B cell (primary cell): ENCODE data around the gene UFL1. TPM values are rescaled to one million over a fixed set of nuclear protein-coding genes. Genes with fewer than 3 reads are reported as not detected.
"Not testable (repeated sequence)": the region's sequence is repeated elsewhere in the genome, so short reads cannot be mapped to it uniquely, and the experiment has no call there.

Source experiments
- ATAC-seq: fragments of 200-7000 bp; cut with Tn5 transposase; one replicate; pipeline ENCODE4 v1.10.0; 2021; ENCODE audit warnings: low read depth, mild to moderate bottlenecking, moderate number of reproducible peaks, moderate library complexity
- CTCF ChIA-PET: fragments of 350-600 bp; sonication (Branson Sonifier 250); formaldehyde crosslinking; loops from one replicate; lab custom pipeline; 2021; ENCODE audit warnings: antibody characterized with exemption, inconsistent platforms; lab: Charles Lee
- POLR2A ChIA-PET: fragments of 350-600 bp; sonication (Branson Sonifier 250); formaldehyde crosslinking; loops from one replicate; lab custom pipeline; 2021; ENCODE audit warnings: antibody characterized with exemption; lab: Charles Lee
- DNase-seq: peaks from one replicate; pipeline ENCODE4 v3.0.0; 2013
- H2AFZ ChIP-seq: 2 replicates; pipeline ENCODE4 v1.6.1; 2012; ENCODE audit warnings: mild to moderate bottlenecking, low read depth, low read length; ENCODE audit not compliant: insufficient read depth, poor library complexity, severe bottlenecking
- H3K27ac ChIP-seq, 2 donors: 1 replicate in 1 of 2; 2 replicates in 1 of 2; pipeline ENCODE4 v1.5.1; 2012 to 2013; ENCODE audit warnings: low read length in 2 of 2, mild to moderate bottlenecking in 2 of 2, moderate library complexity in 1 of 2
- H3K27me3 ChIP-seq, 4 experiments: fragments of 200-600 bp in 1 of 4; sonication (generic) in 1 of 4; replicated peaks in 1 of 4; 1 replicate in 2 of 4; 2 replicates in 2 of 4; pipeline versions ENCODE4 v1.6.1 to v1.7.0; 2013 to 2016; ENCODE audit warnings: low read length in 3 of 4, mild to moderate bottlenecking in 2 of 4, mixed read lengths in 1 of 4, moderate library complexity in 1 of 4; ENCODE audit not compliant: insufficient read depth in 4 of 4, control insufficient read depth in 3 of 4; ENCODE audit errors: control extremely low read depth in 1 of 4
- H3K36me3 ChIP-seq, 2 experiments: replicated peaks in 1 of 2; 1 replicate in 1 of 2; 2 replicates in 1 of 2; pipeline versions ENCODE4 v1.6.1 to v1.7.1; 2013; ENCODE audit warnings: low read length in 1 of 2; ENCODE audit not compliant: insufficient read depth in 2 of 2, control insufficient read depth in 1 of 2; ENCODE audit errors: control extremely low read depth in 1 of 2, extremely low read depth in 1 of 2
- H3K4me1 ChIP-seq, 2 donors: fragments of 200-600 bp in 1 of 2; sonication (generic) in 1 of 2; 1 replicate in 1 of 2; 2 replicates in 1 of 2; pipeline versions ENCODE4 v1.5.1 to v1.6.1; 2013 to 2017; ENCODE audit warnings: low read length in 2 of 2; ENCODE audit not compliant: control insufficient read depth in 2 of 2, insufficient read depth in 2 of 2
- H3K4me2 ChIP-seq: replicated peaks from 2 replicates; pipeline ENCODE3; 2012; ENCODE audit warnings: mild to moderate bottlenecking, low read depth, low read length; ENCODE audit not compliant: poor library complexity, severe bottlenecking
- H3K4me3 ChIP-seq, 5 experiments: fragments of 200-600 bp in 1 of 5; sonication (generic) in 1 of 5; 1 replicate in 3 of 5; 2 replicates in 2 of 5; pipeline versions ENCODE4 v1.5.1 to v1.7.0; 2011 to 2016; ENCODE audit warnings: low read length in 4 of 5, mild to moderate bottlenecking in 4 of 5, low read depth in 2 of 5, control low read depth in 1 of 5, moderate library complexity in 1 of 5; ENCODE audit not compliant: insufficient read depth in 1 of 5; ENCODE audit errors: control extremely low read depth in 1 of 5, extremely low read depth in 1 of 5
- H3K79me2 ChIP-seq: fragments of 200-600 bp; sonication (generic); one replicate; pipeline ENCODE4 v1.6.0; 2016; ENCODE audit warnings: low read length; ENCODE audit not compliant: control insufficient read depth, insufficient read depth
- H3K9ac ChIP-seq: fragments of 200-600 bp; sonication (generic); 2 replicates; pipeline ENCODE4 v1.6.1; 2017; ENCODE audit warnings: mild to moderate bottlenecking, low read length, moderate library complexity
- H3K9me3 ChIP-seq, 3 donors: one replicate each; pipeline versions ENCODE4 v1.6.1 to v1.7.1; 2013; ENCODE audit warnings: low read length in 2 of 3; ENCODE audit not compliant: control insufficient read depth in 2 of 3, insufficient read depth in 1 of 3; ENCODE audit errors: control extremely low read depth in 1 of 3
- H4K20me1 ChIP-seq: 2 replicates; pipeline ENCODE4 v1.6.0; 2012; ENCODE audit warnings: mild to moderate bottlenecking, low read length; ENCODE audit not compliant: insufficient read depth, control insufficient read depth, poor library complexity, severe bottlenecking
- H3K27ac Mint-ChIP-seq: one replicate; pipeline ENCODE4 v1.8.0; 2021; ENCODE audit warnings: mixed read lengths
- H3K27me3 Mint-ChIP-seq: one replicate; pipeline ENCODE4 v1.8.0; 2021; ENCODE audit warnings: mixed read lengths
- H3K4me1 Mint-ChIP-seq: one replicate; pipeline ENCODE4 v1.8.0; 2021; ENCODE audit warnings: mixed read lengths
- H3K4me3 Mint-ChIP-seq: one replicate; pipeline ENCODE4 v1.8.0; 2021; ENCODE audit warnings: mixed read lengths
- H3K9me3 Mint-ChIP-seq: one replicate; pipeline ENCODE4 v1.8.0; 2022; ENCODE audit warnings: mixed read lengths; ENCODE audit not compliant: insufficient read depth
- CTCF ChIP-seq: fragments of 200-600 bp; IDR thresholded peaks from one replicate; pipeline ENCODE4 v1.8.0; 2022; ENCODE audit warnings: antibody characterized with exemption, mild to moderate bottlenecking
- EZH2 ChIP-seq: IDR thresholded peaks from 2 replicates; pipeline ENCODE4 v1.6.1; 2012; ENCODE audit warnings: borderline replicate concordance, low read depth, mild to moderate bottlenecking, moderate library complexity, low read length; ENCODE audit not compliant: insufficient read depth, poor library complexity, severe bottlenecking
- WGBS: methylation state at CpG from one replicate; pipeline ENCODE4 v1.1.5; 2013; ENCODE audit warnings: missing lambda C conversion rate; ENCODE audit not compliant: insufficient coverage; 5-methylcytosine and 5-hydroxymethylcytosine counted together
- intact Hi-C: fragments of 100-400 bp; cut with micrococcal nuclease; formaldehyde crosslinking; loops from one replicate; pipeline ENCODE4 v1.10.0; 2022
- polyA plus RNA-seq: library from polyadenylated mRNA; depleted of rRNA; stranded (reverse); fragments of >200 nt; gene quantifications from 2 replicates; pipeline ENCODE4 v1.2.3, GENCODE V29; 2012
- total RNA-seq, 2 donors: library from RNA; stranded (reverse); fragments of 120-200 nt in 1 of 2; gene quantifications; 1 replicate in 1 of 2; 2 replicates in 1 of 2; pipeline versions ENCODE4 v1.2.3 to v1.2.4, GENCODE V29; 2013 to 2022

UFL1 gene
- total and polyA plus RNA-seq, 2 donors (not counting 1 experiment from before 2014, with no cell fraction given), result 6.2 to 25.0 TPM

DNA sequence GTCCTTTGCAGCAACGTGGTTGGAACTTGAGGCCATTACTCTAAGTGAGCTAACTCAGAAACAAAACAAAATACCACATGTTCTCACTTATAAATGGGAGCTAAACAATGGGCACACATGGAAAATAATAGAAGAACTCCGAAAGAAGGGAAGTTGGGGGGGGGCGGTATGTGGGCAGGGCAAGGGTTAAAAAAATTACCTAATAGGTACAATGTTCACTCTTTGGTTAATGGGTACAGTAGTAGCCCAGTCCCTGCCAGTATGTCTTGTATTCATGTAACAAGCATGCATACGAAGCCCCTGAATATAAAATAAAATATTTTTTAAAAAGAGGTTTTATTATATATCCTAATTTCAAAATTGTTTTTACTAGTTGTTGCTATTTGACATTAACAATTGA is 26.0 kb downstream of the UFL1 start:
- intact Hi-C loops, result no loop called here
- no peak for ATAC-seq
- Mint-ChIP-seq H3K27me3 (no peaks in the 10 kb centered on the region), H3K9me3 (no peaks in the 10 kb centered on the region), H3K4me3 (no peak overlapping the region), H3K27ac (no peak overlapping the region), H3K4me1 (no peaks in the 10 kb centered on the region)
- Histone ChIP-seq H3K4me1 (no peaks in the 10 kb centered on the region), H3K4me2 (no peak overlapping the region), H3K27me3 (no peaks in the 10 kb centered on the region), H4K20me1 (no peaks in the 10 kb centered on the region), H3K9ac (no peak overlapping the region), H2AFZ (no peak overlapping the region), H3K36me3 (peaks cover 0 to 54% of the 10 kb centered on the region in 2 experiments), H3K4me3 (no peak overlapping the region), H3K9me3 (no peaks in the 10 kb centered on the region), H3K27ac (no peak overlapping the region), H3K79me2 (no peaks in the 10 kb centered on the region)
- no peak for TF ChIP-seq CTCF
- no peak for TF ChIP-seq EZH2
- no peak for DNase-seq
- ChIA-PET CTCF (no interaction called here), POLR2A (no interaction called here)
- 100% methylated on average over 2 of the region's 4 CpGs for WGBS

DNA sequence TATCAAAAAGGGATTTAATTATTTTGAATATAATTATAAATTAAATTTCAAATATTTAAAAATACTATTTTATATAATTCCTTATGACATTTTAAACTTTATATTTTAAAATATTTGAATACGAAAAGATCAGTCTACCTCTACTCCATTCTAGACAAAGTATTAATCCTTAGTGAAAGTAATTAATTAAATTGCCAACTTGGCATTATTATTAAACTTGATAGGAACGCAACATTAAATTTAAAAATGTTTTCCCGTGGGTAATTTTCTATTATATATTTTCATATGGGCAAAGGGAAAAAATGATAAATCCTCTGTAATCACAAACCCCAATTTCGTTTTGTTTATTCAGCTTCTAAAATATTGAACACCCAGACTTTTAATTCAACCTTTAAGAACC is 33.0 kb downstream of the UFL1 start:
- TF ChIP-seq CTCF (no peak), EZH2 (no peak)
- H3K4me2 ChIP-seq, result no peak overlapping the region
- H3K9me3 ChIP-seq, result peaks cover 0 to 2% (median 0%) of the 10 kb centered on the region in 3 donors
- H3K4me1 Mint-ChIP-seq, result no peaks in the 10 kb centered on the region
- H3K9me3 Mint-ChIP-seq, result no peaks in the 10 kb centered on the region
- no peak for ATAC-seq
- ChIA-PET CTCF (no interaction called here), POLR2A (no interaction called here)
- H2AFZ ChIP-seq, result no peak overlapping the region
- intact Hi-C loops, result no loop called here
- no CpG with 5 or more reads among the region's 4 CpGs for WGBS
- no peaks in the 10 kb centered on the region for H3K79me2 ChIP-seq
- no peak overlapping the region for H3K27ac Mint-ChIP-seq
- no peaks in the 10 kb centered on the region for H3K27me3 Mint-ChIP-seq
- no peaks in the 10 kb centered on the region for H4K20me1 ChIP-seq
- H3K4me1 ChIP-seq, result no peaks in the 10 kb centered on the region
- no peaks in the 10 kb centered on the region for H3K27me3 ChIP-seq
- H3K9ac ChIP-seq, result no peak overlapping the region
- H3K4me3 Mint-ChIP-seq, result no peak overlapping the region
- no peak overlapping the region for H3K4me3 ChIP-seq
- H3K27ac ChIP-seq, result no peak overlapping the region
- no peak for DNase-seq
- peaks cover 4 to 39% of the 10 kb centered on the region in 2 experiments for H3K36me3 ChIP-seq

DNA sequence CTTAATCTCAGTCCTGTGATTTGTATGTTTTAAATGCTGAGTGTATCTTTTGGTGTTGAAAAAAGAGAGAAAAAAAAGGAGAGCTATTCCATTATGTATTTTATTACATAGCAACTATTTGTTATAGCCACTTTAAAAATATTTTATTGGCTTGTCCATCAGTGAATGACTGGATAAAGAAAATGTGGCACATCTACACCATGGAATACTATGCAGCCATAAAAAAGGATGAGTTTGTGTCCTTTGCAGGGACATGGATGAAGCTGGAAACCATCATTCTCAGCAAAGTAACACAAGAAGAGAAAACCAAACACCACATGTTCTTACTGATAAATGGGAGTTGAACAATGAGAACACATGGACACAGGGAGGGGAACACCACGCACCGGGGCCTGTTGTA is 38.1 kb downstream of the UFL1 start:
- DNase-seq, H3K4me2 ChIP-seq, H3K4me1 ChIP-seq, H3K9ac ChIP-seq, intact Hi-C loops, POLR2A ChIA-PET, H3K4me3 Mint-ChIP-seq, H3K4me3 ChIP-seq, H3K79me2 ChIP-seq, H3K27ac Mint-ChIP-seq, H3K27me3 ChIP-seq, H3K4me1 Mint-ChIP-seq, H3K36me3 ChIP-seq, H3K9me3 Mint-ChIP-seq, H2AFZ ChIP-seq, CTCF ChIA-PET, H4K20me1 ChIP-seq, H3K27ac ChIP-seq, H3K9me3 ChIP-seq, H3K27me3 Mint-ChIP-seq, ATAC-seq: not testable (repeated sequence)
- no CpG with 5 or more reads among the region's 2 CpGs for WGBS
